ENCODE results near the gene PDE1C.

DNA sequence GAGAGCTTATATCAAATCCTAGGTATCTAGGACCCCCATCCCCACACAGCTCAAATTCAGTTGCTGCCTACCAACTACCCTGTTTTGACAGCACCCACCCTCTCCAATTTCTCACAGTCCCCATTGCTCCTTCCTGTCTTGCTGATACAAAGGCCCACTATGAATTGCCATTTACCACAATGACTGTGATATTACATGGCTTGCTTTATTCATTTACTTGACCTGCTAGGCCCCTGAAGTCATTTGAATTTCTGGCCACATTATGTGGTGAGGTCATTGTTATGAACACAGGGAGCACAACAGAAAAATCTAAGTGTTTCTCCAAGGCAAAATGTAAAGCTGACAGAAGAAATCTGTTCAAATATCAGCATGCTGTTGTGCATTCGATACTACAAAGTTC lies 281.8 kb downstream of the PDE1C start:
- TF ChIP-seq BHLHE40 (IDR thresholded peaks at IDR 0.05; ENCODE audit: low read depth, low read length), result no peak
- TF ChIP-seq, protein P1, sequence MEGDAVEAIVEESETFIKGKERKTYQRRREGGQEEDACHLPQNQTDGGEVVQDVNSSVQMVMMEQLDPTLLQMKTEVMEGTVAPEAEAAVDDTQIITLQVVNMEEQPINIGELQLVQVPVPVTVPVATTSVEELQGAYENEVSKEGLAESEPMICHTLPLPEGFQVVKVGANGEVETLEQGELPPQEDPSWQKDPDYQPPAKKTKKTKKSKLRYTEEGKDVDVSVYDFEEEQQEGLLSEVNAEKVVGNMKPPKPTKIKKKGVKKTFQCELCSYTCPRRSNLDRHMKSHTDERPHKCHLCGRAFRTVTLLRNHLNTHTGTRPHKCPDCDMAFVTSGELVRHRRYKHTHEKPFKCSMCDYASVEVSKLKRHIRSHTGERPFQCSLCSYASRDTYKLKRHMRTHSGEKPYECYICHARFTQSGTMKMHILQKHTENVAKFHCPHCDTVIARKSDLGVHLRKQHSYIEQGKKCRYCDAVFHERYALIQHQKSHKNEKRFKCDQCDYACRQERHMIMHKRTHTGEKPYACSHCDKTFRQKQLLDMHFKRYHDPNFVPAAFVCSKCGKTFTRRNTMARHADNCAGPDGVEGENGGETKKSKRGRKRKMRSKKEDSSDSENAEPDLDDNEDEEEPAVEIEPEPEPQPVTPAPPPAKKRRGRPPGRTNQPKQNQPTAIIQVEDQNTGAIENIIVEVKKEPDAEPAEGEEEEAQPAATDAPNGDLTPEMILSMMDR (conservative IDR thresholded peaks at IDR 0.05; ENCODE audit: low read depth, low read length), result no peak
- no peak for TF ChIP-seq RCOR1 (IDR thresholded peaks at IDR 0.05; ENCODE audit: insufficient replicate concordance, low read length)
- no peak for TF ChIP-seq POLR2A (IDR thresholded peaks at IDR 0.05; ENCODE audit: low read depth, low read length)
- TF ChIP-seq CEBPB (IDR thresholded peaks at IDR 0.05; ENCODE audit: low read depth, low read length), result no peak
- no peak for TF ChIP-seq MAFK (IDR thresholded peaks at IDR 0.05; ENCODE audit: low read depth, low read length)
- no peak for TF ChIP-seq RAD21 (IDR thresholded peaks at IDR 0.05; ENCODE audit: low read length)
- no peak for TF ChIP-seq MXI1 (IDR thresholded peaks at IDR 0.05; ENCODE audit: borderline replicate concordance, low read depth, low read length)
- TF ChIP-seq RFX5 (IDR thresholded peaks at IDR 0.05; ENCODE audit: low read depth, low read length), result no peak
- no peak for TF ChIP-seq MAZ (IDR thresholded peaks at IDR 0.05; ENCODE audit: borderline replicate concordance, low read depth, low read length)
- TF ChIP-seq, protein P2, sequence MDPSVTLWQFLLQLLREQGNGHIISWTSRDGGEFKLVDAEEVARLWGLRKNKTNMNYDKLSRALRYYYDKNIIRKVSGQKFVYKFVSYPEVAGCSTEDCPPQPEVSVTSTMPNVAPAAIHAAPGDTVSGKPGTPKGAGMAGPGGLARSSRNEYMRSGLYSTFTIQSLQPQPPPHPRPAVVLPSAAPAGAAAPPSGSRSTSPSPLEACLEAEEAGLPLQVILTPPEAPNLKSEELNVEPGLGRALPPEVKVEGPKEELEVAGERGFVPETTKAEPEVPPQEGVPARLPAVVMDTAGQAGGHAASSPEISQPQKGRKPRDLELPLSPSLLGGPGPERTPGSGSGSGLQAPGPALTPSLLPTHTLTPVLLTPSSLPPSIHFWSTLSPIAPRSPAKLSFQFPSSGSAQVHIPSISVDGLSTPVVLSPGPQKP (IDR thresholded peaks at IDR 0.05; ENCODE audit: borderline replicate concordance, low read depth, low read length), result no peak

All from IMR-90 (cell line).